GM21717 (cell line): Measurements from ENCODE around the gene OR2T6.
"Not testable (repeated sequence)": the region's sequence is repeated elsewhere in the genome, so short reads cannot be mapped to it uniquely, and the experiment has no call there.

Experiments used
- ATAC-seq: cut with Tn5 transposase; IDR thresholded peaks from one replicate; pipeline ENCODE4 v1.9.1; 2021; ENCODE audit warnings: mild to moderate bottlenecking, moderate library complexity; ENCODE audit not compliant: unreplicated experiment

The OR2T6 gene

GRCh38 chr1:248432201-248432600 lies 56.7 kb downstream of the OR2T6 start:
- peak; percentile 62 for ATAC-seq

DNA sequence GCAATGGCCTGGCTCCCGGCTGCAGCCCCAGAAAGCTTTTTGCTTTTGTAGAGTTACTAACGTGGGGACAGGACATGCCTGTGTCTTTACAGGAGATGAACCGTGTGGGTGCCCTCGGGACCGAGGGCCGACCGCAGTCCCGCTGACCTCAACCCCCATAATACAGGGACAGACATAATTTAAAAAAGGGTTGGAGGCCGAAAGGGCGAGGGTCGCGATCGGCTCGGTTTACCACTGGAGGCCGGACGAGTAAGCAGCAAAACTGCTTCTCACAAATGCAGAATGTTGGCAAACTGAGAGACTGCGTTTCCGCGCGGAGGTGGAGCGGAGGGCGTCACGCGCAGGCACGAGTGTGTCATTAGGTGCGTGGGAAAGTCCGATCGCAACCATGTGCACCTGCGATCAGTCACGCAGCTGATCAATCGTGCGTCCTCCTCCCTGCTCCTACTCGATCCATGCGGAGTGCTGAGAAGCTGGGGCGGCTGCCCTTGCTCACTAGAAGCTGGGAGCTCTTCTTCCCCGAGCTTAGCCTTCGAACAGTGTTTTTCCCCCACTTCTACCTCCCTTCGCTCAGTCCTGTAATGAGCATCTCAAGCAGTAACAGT lies 58.4 kb downstream of the OR2T6 start:
- ATAC-seq, result not testable (repeated sequence)

DNA sequence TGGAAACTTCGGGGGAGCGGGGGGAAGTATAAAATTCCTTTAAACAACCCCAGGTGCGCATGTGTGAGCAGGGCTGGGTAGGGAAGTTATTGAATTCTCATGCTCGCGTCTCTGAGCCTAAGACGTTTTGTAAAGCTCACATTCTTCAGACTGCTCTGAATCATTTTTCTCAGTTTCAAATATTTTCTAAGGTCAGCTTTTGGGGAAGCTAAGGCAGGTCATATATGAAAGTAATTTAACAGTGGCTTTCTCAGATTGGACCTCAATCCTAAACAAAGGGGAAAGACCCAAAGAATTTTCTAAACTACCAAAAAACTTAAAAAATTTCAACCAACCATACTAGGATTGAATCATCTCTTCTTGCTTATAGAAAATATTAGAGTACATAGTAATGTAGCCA lies 59.4 kb downstream of the OR2T6 start:
- peak; percentile 29 for ATAC-seq

DNA sequence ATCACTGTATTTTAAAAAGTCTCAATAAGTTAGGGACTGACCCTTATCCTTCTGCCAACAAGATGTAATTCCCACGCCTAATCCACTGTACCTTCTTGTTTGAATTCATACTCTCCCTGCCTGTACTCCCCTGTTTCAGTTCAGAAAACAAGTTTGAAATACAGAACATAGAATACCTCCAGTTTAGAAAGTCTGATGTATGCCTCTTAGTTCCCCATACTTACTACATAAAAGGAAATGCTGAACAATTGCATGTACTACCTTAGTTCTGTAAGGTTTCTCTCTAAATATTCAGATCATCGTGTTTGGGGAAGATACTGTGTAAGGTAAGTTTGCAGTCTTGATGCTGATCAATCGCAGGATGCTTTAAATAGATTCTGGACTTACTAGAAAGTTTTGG lies 60.8 kb downstream of the OR2T6 start:
- ATAC-seq, result peak; percentile 60

- not testable (repeated sequence) for ATAC-seq
Measured at GRCh38 chr1:248438668-248439067, 63.1 kb downstream of the OR2T6 start.

DNA sequence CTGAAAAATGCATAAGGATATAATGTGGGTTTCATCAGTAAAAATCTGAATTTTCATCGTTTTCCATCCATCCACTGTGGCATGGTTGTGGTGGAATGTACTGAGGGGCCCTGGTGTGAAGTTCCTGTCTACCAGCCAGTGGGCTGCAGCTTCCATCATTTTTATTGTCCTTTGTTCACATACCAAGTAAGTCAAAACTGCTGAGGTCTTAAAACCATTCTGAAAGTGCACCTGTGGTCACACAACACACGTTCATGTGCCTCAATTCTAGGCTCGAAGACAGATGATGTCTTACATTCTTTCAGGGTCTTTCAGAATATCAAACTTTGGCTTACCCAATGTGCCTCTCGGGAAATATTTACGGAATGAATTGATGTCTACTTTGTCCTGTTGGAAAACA lies 63.7 kb downstream of the OR2T6 start:
- ATAC-seq, result not testable (repeated sequence)
